Neutrophil (primary cell): Measurements from ENCODE around the gene CBLC.

Experiments
- H3K27ac ChIP-seq: fragments of 200-600 bp; sonication (generic); 2 replicates; pipeline ENCODE4 v1.5.1; 2016; ENCODE audit warnings: mild to moderate bottlenecking, moderate library complexity
- H3K27me3 ChIP-seq: fragments of 200-600 bp; sonication (generic); 2 replicates; pipeline ENCODE4 v1.6.0; 2016; ENCODE audit warnings: mild to moderate bottlenecking
- H3K36me3 ChIP-seq: fragments of 200-600 bp; sonication (generic); 2 replicates; pipeline ENCODE4 v1.5.1; 2017
- H3K4me1 ChIP-seq, 2 experiments: fragments of 200-600 bp in 1 of 2; sonication (generic) in 1 of 2; 1 replicate in 1 of 2; 2 replicates in 1 of 2; pipeline versions ENCODE4 v1.5.1 to v1.6.1; 2013 to 2016; ENCODE audit warnings: low read depth in 1 of 2, low read length in 1 of 2, mild to moderate bottlenecking in 1 of 2, moderate library complexity in 1 of 2; ENCODE audit not compliant: control insufficient read depth in 1 of 2, insufficient read depth in 1 of 2
- H3K4me3 ChIP-seq, 2 experiments: fragments of 200-600 bp in 1 of 2; sonication (generic) in 1 of 2; 1 replicate in 1 of 2; 2 replicates in 1 of 2; pipeline ENCODE4 v1.5.1; 2013 to 2016; ENCODE audit warnings: low read depth in 1 of 2, low read length in 1 of 2, mild to moderate bottlenecking in 1 of 2, moderate library complexity in 1 of 2
- H3K9me3 ChIP-seq: fragments of 200-600 bp; sonication (generic); 2 replicates; pipeline ENCODE4 v1.5.1; 2016
- TF ChIP-seq, protein P1 (sequence below): fragments of 200-600 bp; sonication (generic); IDR thresholded peaks from 2 replicates; pipeline ENCODE4 v1.5.1; 2016; ENCODE audit warnings: antibody characterized with exemption

Gene CBLC

DNA sequence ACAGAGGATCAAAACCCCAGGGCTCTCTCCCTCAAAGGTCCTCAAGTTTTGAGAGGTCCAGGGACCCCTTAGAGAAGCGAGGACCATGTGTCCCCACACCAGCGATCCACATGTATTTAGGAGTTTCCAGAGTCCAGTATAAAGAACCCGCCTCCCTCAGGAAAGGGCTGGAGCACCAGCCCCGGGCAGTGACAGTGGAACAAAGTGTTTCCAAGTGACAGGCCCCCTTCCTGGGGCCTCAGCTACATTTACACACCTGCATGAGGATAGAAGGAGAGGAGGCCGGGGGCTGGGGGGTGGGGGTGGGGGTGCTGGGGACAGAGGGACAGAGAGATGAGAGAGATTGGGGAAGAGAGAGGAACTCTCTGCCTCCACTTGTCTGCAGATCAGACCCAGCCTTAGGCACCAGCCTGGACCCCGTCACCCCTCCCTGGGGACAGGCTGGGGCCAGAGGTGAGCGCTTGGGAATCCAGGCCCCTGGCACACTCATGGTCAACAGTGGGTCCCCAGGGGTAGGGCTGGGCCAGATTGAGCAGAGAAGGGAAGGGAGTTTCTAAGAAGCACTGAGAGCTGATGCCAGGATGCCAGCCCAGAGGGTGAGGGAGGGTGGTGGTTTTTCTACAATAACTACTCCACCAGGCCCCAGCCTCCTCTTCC, 32.0 kb downstream of the CBLC start:
- Histone ChIP-seq H3K4me3 (no peak overlapping the region), H3K4me1 (peaks cover 6 to 8% of the 10 kb centered on the region in 2 experiments), H3K27me3 (peaks cover 39% of the 10 kb centered on the region), H3K36me3 (no peaks in the 10 kb centered on the region), H3K27ac (no peak overlapping the region), H3K9me3 (no peaks in the 10 kb centered on the region)
- TF ChIP-seq, protein P1, sequence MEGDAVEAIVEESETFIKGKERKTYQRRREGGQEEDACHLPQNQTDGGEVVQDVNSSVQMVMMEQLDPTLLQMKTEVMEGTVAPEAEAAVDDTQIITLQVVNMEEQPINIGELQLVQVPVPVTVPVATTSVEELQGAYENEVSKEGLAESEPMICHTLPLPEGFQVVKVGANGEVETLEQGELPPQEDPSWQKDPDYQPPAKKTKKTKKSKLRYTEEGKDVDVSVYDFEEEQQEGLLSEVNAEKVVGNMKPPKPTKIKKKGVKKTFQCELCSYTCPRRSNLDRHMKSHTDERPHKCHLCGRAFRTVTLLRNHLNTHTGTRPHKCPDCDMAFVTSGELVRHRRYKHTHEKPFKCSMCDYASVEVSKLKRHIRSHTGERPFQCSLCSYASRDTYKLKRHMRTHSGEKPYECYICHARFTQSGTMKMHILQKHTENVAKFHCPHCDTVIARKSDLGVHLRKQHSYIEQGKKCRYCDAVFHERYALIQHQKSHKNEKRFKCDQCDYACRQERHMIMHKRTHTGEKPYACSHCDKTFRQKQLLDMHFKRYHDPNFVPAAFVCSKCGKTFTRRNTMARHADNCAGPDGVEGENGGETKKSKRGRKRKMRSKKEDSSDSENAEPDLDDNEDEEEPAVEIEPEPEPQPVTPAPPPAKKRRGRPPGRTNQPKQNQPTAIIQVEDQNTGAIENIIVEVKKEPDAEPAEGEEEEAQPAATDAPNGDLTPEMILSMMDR = no peak

- no peaks in the 10 kb centered on the region for H3K9me3 ChIP-seq
- H3K4me3 ChIP-seq = no peak overlapping the region
- peaks cover 39% of the 10 kb centered on the region for H3K27me3 ChIP-seq
- TF ChIP-seq, protein P1 = no peak
- no peak overlapping the region for H3K27ac ChIP-seq
- peaks cover 6 to 8% of the 10 kb centered on the region in 2 experiments for H3K4me1 ChIP-seq
- no peaks in the 10 kb centered on the region for H3K36me3 ChIP-seq
These were observed 32.8 kb downstream of the CBLC start for GRCh38 chr19:44810234-44811121.

- Histone ChIP-seq H3K36me3 (no peaks in the 10 kb centered on the region), H3K27ac (no peak overlapping the region), H3K9me3 (no peaks in the 10 kb centered on the region), H3K4me1 (peaks cover 6 to 8% of the 10 kb centered on the region in 2 experiments), H3K27me3 (peaks cover 39% of the 10 kb centered on the region), H3K4me3 (no peak overlapping the region)
- TF ChIP-seq, protein P1 = no peak
These were observed 33.4 kb downstream of the CBLC start for GRCh38 chr19:44811122-44811419.

DNA sequence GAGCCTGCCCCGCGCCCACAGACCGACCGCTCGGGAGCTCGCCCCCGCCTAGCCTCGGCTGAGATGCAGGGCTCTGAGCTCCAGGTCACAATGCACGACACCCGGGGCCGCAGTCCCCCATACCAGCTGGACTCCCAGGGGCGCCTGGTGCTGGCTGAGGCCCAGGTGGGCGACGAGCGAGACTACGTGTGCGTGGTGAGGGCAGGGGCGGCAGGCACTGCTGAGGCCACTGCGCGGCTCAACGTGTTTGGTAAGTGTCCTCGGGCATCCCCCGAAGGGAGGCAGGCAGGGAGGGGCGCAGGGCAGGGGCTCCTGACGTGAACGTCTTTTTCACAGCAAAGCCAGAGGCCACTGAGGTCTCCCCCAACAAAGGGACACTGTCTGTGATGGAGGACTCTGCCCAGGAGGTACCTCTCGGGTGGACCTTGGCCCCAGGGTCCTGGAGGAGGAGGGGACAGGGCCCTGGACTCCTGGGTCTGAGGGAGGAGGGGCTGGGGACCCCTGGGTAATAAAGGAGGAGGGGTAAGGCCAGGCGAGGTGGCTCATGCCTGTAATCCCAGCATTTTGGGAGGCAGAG, 34.5 kb downstream of the CBLC start:
- Histone ChIP-seq H3K9me3 (no peaks in the 10 kb centered on the region), H3K4me3 (no peak overlapping the region), H3K27me3 (peaks cover 33% of the 10 kb centered on the region), H3K27ac (no peak overlapping the region), H3K36me3 (no peaks in the 10 kb centered on the region), H3K4me1 (peaks cover 6 to 8% of the 10 kb centered on the region in 2 experiments)
- TF ChIP-seq, protein P1 = no peak

DNA sequence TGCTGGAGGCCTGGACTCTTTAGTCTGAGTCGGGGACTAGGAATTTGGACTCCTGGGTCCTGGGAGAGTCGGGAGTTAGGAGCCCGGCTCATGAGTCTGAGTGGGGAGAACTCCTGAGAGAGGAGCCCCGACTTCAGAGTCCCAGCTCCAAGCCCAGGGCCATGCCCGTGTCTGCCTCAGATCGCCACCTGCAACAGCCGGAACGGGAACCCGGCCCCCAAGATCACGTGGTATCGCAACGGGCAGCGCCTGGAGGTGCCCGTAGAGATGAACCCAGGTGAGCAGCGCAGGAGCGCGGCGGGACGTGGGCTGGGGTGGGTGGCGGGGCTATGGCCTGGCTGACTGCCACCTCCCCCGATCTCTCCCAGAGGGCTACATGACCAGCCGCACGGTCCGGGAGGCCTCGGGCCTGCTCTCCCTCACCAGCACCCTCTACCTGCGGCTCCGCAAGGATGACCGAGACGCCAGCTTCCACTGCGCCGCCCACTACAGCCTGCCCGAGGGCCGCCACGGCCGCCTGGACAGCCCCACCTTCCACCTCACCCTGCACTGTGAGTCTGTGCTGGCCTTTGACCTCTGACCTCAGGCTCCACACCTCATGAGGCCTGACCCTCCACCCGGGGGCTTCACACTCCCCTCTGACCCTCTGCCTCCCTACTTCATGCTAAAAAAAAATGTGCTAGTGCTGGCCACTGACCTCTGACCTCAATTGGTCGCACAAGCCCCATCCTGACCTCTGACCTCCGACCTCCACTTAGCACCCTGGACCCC, 35.6 kb downstream of the CBLC start:
- Histone ChIP-seq H3K4me1 (peaks cover 6 to 8% of the 10 kb centered on the region in 2 experiments), H3K27ac (no peak overlapping the region), H3K36me3 (no peaks in the 10 kb centered on the region), H3K4me3 (no peak overlapping the region), H3K27me3 (peaks cover 23% of the 10 kb centered on the region), H3K9me3 (no peaks in the 10 kb centered on the region)
- TF ChIP-seq, protein P1 = no peak
